Endothelial cell of umbilical vein (primary cell): Measurements from ENCODE around the gene IL36RN. TPM values are rescaled to one million over a fixed set of nuclear protein-coding genes. Genes with fewer than 3 reads are reported as not detected.

Experiments
- BruUV-seq: library from RNA; stranded (reverse); fragments of 400-500 nt; replicated peaks from 2 replicates; lab custom pipeline; 2021; lab: Mats Ljungman, UMichigan
- CTCF ChIA-PET: fragments of 300-600, 350-600 bp; sonication (Branson Sonifier 250); formaldehyde crosslinking; loops from one replicate; lab custom pipeline; 2021; ENCODE audit warnings: antibody characterized with exemption, inconsistent platforms; lab: Charles Lee
- POLR2A ChIA-PET: fragments of 300-600, 350-600 bp; sonication (Branson Sonifier 250); formaldehyde crosslinking; loops from one replicate; lab custom pipeline; 2021; ENCODE audit warnings: antibody characterized with exemption, inconsistent platforms; lab: Charles Lee
- DNase-seq: peaks from one replicate; pipeline ENCODE4 v3.0.0-alpha.2; 2011; ENCODE audit warnings: low read depth, low spot score
- FAIRE-seq: peaks from 2 replicates; lab custom pipeline; 2011; peaks lifted over from hg19 to GRCh38; lab: Jason Lieb, UNC
- H2AFZ ChIP-seq: 2 replicates; pipeline ENCODE4 v1.6.0; 2012; ENCODE audit warnings: low read depth, low read length, control low read depth, inconsistent platforms
- H3K27ac ChIP-seq: 2 replicates; pipeline ENCODE4 v1.5.1; 2011; ENCODE audit warnings: low read depth, mild to moderate bottlenecking, control low read depth, low read length, moderate library complexity; ENCODE audit not compliant: insufficient read depth
- H3K27me3 ChIP-seq, 2 experiments: 2 replicates each; pipeline versions ENCODE4 v1.6.0 to v1.6.1; 2011; ENCODE audit warnings: low read length in 2 of 2, mixed read lengths in 1 of 2; ENCODE audit not compliant: control insufficient read depth in 2 of 2, insufficient read depth in 2 of 2
- H3K36me3 ChIP-seq, 2 experiments: 2 replicates in 1 of 2; 3 replicates in 1 of 2; pipeline ENCODE4 v1.5.1; 2011; ENCODE audit warnings: low read length in 2 of 2, mild to moderate bottlenecking in 1 of 2, moderate library complexity in 1 of 2; ENCODE audit not compliant: control insufficient read depth in 2 of 2, insufficient read depth in 2 of 2; ENCODE audit errors: extremely low read depth in 1 of 2
- H3K4me1 ChIP-seq: 3 replicates; pipeline ENCODE4 v1.5.1; 2011; ENCODE audit warnings: mild to moderate bottlenecking, low read length; ENCODE audit not compliant: control insufficient read depth, insufficient read depth; ENCODE audit errors: extremely low read depth
- H3K4me2 ChIP-seq: 2 replicates; pipeline ENCODE4 v1.6.1; 2011; ENCODE audit warnings: low read length, control low read depth, mixed read lengths; ENCODE audit not compliant: insufficient read depth
- H3K4me3 ChIP-seq, 3 experiments: fragments of 200-600 bp in 1 of 3; sonication (generic), shearing (Covaris generic) in 1 of 3; replicated peaks in 1 of 3; 2 replicates each; pipeline ENCODE4 v1.5.1; 2011 to 2016; ENCODE audit warnings: control low read depth in 3 of 3, low read length in 3 of 3, mild to moderate bottlenecking in 2 of 3, inconsistent platforms in 1 of 3, low read depth in 1 of 3, moderate library complexity in 1 of 3; ENCODE audit not compliant: insufficient read depth in 1 of 3
- H3K79me2 ChIP-seq: 2 replicates; pipeline ENCODE4 v1.6.0; 2012; ENCODE audit warnings: low read length, inconsistent platforms; ENCODE audit not compliant: control insufficient read depth, insufficient read depth
- H3K9ac ChIP-seq: replicated peaks from 2 replicates; pipeline ENCODE3; 2011; ENCODE audit warnings: low read length, control low read depth; ENCODE audit not compliant: insufficient read depth; ENCODE audit errors: extremely low read depth
- H3K9me1 ChIP-seq: replicated peaks from 3 replicates; pipeline ENCODE4 v1.6.0; 2011; ENCODE audit warnings: mild to moderate bottlenecking, low read length; ENCODE audit not compliant: control insufficient read depth, insufficient read depth; ENCODE audit errors: extremely low read depth
- H3K9me3 ChIP-seq: replicated peaks from 2 replicates; pipeline ENCODE4 v1.5.1; 2012; ENCODE audit warnings: low read length, inconsistent platforms; ENCODE audit not compliant: control insufficient read depth, insufficient read depth
- H4K20me1 ChIP-seq: replicated peaks from 2 replicates; pipeline ENCODE3; 2011; ENCODE audit warnings: mild to moderate bottlenecking, low read length; ENCODE audit not compliant: control insufficient read depth, insufficient read depth; ENCODE audit errors: extremely low read depth
- EZH2 ChIP-seq: IDR thresholded peaks from 2 replicates; pipeline ENCODE4 v1.6.1; 2012; ENCODE audit warnings: borderline replicate concordance, low read depth, mild to moderate bottlenecking, moderate library complexity, low read length, inconsistent platforms; ENCODE audit not compliant: severe bottlenecking
- FOS ChIP-seq: IDR thresholded peaks from 2 replicates; pipeline ENCODE4 v1.6.1; 2011; ENCODE audit warnings: mild to moderate bottlenecking, low read length, moderate library complexity, borderline replicate concordance; ENCODE audit not compliant: insufficient read depth
- GATA2 ChIP-seq: IDR thresholded peaks from 2 replicates; pipeline ENCODE4 v1.7.0; 2011; ENCODE audit warnings: low read depth, mild to moderate bottlenecking, moderate library complexity, mixed read lengths, low read length; ENCODE audit not compliant: insufficient read length, insufficient read depth
- JUN ChIP-seq: IDR thresholded peaks from 2 replicates; pipeline ENCODE4 v1.6.1; 2011; ENCODE audit warnings: borderline replicate concordance, low read depth; ENCODE audit not compliant: insufficient read length, insufficient read depth
- MAX ChIP-seq: IDR thresholded peaks from 2 replicates; pipeline ENCODE4 v1.6.1; 2011; ENCODE audit not compliant: insufficient read depth, insufficient read length
- MYC ChIP-seq: IDR thresholded peaks from one replicate; pipeline ENCODE4 v1.6.1; 2011; ENCODE audit warnings: mild to moderate bottlenecking, low read depth, low read length
- POLR2AphosphoS5 ChIP-seq: IDR thresholded peaks from 2 replicates; pipeline ENCODE4 v1.6.1; 2012; ENCODE audit warnings: low read depth, mild to moderate bottlenecking, control low read depth, low read length, moderate library complexity; ENCODE audit not compliant: insufficient read depth
- dilution Hi-C: fragments of 300-500 bp; cut with MboI; formaldehyde crosslinking; loops from one replicate; pipeline ENCODE4 v1.15.0; 2019; ENCODE audit warnings: low sequenced_read_pairs; ENCODE audit not compliant: extremely low pct_ligation_motif_present
- intact Hi-C: fragments of 100-400 bp; cut with micrococcal nuclease; formaldehyde crosslinking; loops from one replicate; pipeline ENCODE4 v1.10.0; 2022
- polyA plus RNA-seq, 4 experiments: library from polyadenylated mRNA; depleted of rRNA in 3 of 4; stranded (reverse) in 3 of 4; unstranded in 1 of 4; fragments of >200 nt; gene quantifications; 2 replicates each; pipeline versions ENCODE4 v1.2.1 to v1.2.3, GENCODE V29; 2011 to 2012; ENCODE audit warnings: missing spikeins in 1 of 4
- total RNA-seq: library from RNA; stranded (reverse); gene quantifications from 2 replicates; pipeline ENCODE4 v1.2.3, GENCODE V29; 2021

IL36RN gene
- total and polyA plus RNA-seq, 2 donors (not counting 3 experiments of a cell fraction or from before 2014, with no cell fraction given): not detected

- no peaks in the 10 kb centered on the region for H3K9me1 ChIP-seq
- H3K79me2 ChIP-seq: no peaks in the 10 kb centered on the region
- dilution Hi-C loops (no loop called here), intact Hi-C loops (no loop called here)
- no peak overlapping the region for H3K27ac ChIP-seq
- no peak for TF ChIP-seq FOS
- H4K20me1 ChIP-seq: no peaks in the 10 kb centered on the region
- POLR2A ChIA-PET: no interaction called here
- H3K36me3 ChIP-seq: no peaks in the 10 kb centered on the region
- CTCF ChIA-PET: no interaction called here
- H3K9me3 ChIP-seq: no peaks in the 10 kb centered on the region
- H3K27me3 ChIP-seq: peaks cover under 1 to 2% of the 10 kb centered on the region in 2 experiments
- no peak overlapping the region for H3K4me2 ChIP-seq
- no peak for DNase-seq
- H3K4me3 ChIP-seq: no peak overlapping the region
- FAIRE-seq: no peak
- no peak overlapping the region for H2AFZ ChIP-seq
- no TSS peak for BruUV-seq
- H3K9ac ChIP-seq: no peak overlapping the region
- H3K4me1 ChIP-seq: no peaks in the 10 kb centered on the region
These were observed 16.6 kb downstream of the IL36RN start for GRCh38 chr2:113075600-113075999.

- Histone ChIP-seq H3K27me3 (peaks cover 3 to 7% of the 10 kb centered on the region in 2 experiments), H4K20me1 (no peaks in the 10 kb centered on the region), H3K4me2 (no peak overlapping the region), H3K27ac (no peak overlapping the region), H3K79me2 (no peaks in the 10 kb centered on the region), H3K9ac (no peak overlapping the region), H3K4me3 (no peak overlapping the region), H3K9me1 (no peaks in the 10 kb centered on the region), H3K36me3 (no peaks in the 10 kb centered on the region), H3K9me3 (no peaks in the 10 kb centered on the region), H2AFZ (no peak overlapping the region), H3K4me1 (no peaks in the 10 kb centered on the region)
- dilution Hi-C loops: no loop called here
- FAIRE-seq: no peak
- no peak for TF ChIP-seq JUN
- no peak for TF ChIP-seq MAX
- no peak for TF ChIP-seq MYC
- TF ChIP-seq EZH2: no peak
- TF ChIP-seq POLR2AphosphoS5: no peak
- TF ChIP-seq GATA2: no peak
- POLR2A ChIA-PET: no interaction called here
- no TSS peak for BruUV-seq
- CTCF ChIA-PET: interaction anchor here (1.3 to 1.4 kb wide), 2 partner anchors 9 to 17 kb away, joined by 3 read pairs; no protein-coding TSS in a partner anchor
- intact Hi-C loops: no loop called here
- DNase-seq: no peak
These were observed 18.1 kb downstream of the IL36RN start for GRCh38 chr2:113076954-113077669.
